ENCODE results near the gene HNRNPUL1.

GRCh38 chr19:41321600-41322270, 57.6 kb downstream of the HNRNPUL1 start:
- TF ChIP-seq CTCF (IDR thresholded peaks at IDR 0.05) (peak; percentile 64), ZFX (IDR thresholded peaks at IDR 0.05; ENCODE audit: borderline replicate concordance) (no peak)
